ENCODE results near the gene TCTN1. TPM values are rescaled to one million over a fixed set of nuclear protein-coding genes. Genes with fewer than 3 reads are reported as not detected.

Gene TCTN1
- total RNA-seq, 1 experiment from 2014 or later, result 11.1 TPM

GRCh38 chr12:110566993-110567392 is 46.9 kb upstream of the TCTN1 start:
- H3K14ac ChIP-seq (ENCODE audit: insufficient read depth, low read length), result no peak overlapping the region
- H2BK15ac ChIP-seq (ENCODE audit: low read depth, low read length), result no peak overlapping the region
- no peak overlapping the region for H3K4me2 ChIP-seq (ENCODE audit: insufficient read depth, insufficient read length, low read length)
- H2BK120ac ChIP-seq (ENCODE audit: low read depth, low read length, poor library complexity, severe bottlenecking), result no peak overlapping the region
- Mint-ChIP-seq H3K27ac (no peak overlapping the region; a peak in 2 of 7 replicates), H3K4me1 (peaks cover 4 to 11% of the 10 kb centered on the region in 2 experiments), H3K4me3 (no peak overlapping the region), H3K36me3 (ENCODE audit: insufficient read depth in 1 of 3, low read depth in 3 of 3) (peaks cover 15 to 22% (median 19%) of the 10 kb centered on the region in 3 experiments), H3K9me3 (peaks cover 20 to 25% of the 10 kb centered on the region in 2 experiments), H3K27me3 (ENCODE audit: low read depth) (no peaks in the 10 kb centered on the region)
- no peak overlapping the region for H2AFZ ChIP-seq (ENCODE audit: low read length)
- no peak overlapping the region for H4K91ac ChIP-seq (ENCODE audit: insufficient read length, low read depth, low read length)
- no peak overlapping the region for H3K27ac ChIP-seq (ENCODE audit: insufficient read length, low read depth, low read length)
- H3K23ac ChIP-seq (ENCODE audit: insufficient read length, low read depth, low read length), result no peak overlapping the region
- H4K8ac ChIP-seq (replicated peaks; ENCODE audit: insufficient read length, low read depth, low read length), result no peak overlapping the region
- H4K5ac ChIP-seq (ENCODE audit: insufficient read length, low read depth, low read length), result no peak overlapping the region
- no peak overlapping the region for H3K18ac ChIP-seq (ENCODE audit: insufficient read length, low read depth, low read length)
- no peaks in the 10 kb centered on the region for H3K27me3 ChIP-seq (ENCODE audit: insufficient read depth, low read length)
- no CpG with 5 or more reads among the region's 5 CpGs for WGBS (ENCODE audit: extremely low coverage, insufficient read length, low lambda C conversion rate)
- TF ChIP-seq CTCF (conservative IDR thresholded peaks at IDR 0.05), result no peak
- H3K79me1 ChIP-seq (ENCODE audit: insufficient read depth, low read depth, low read length, poor library complexity, severe bottlenecking), result peaks cover 2% of the 10 kb centered on the region
- H3K79me2 ChIP-seq (ENCODE audit: insufficient read depth, low read length), result peaks cover 6% of the 10 kb centered on the region; the same call in 1 of the 2 replicates
- H3T11ph ChIP-seq (ENCODE audit: low read length), result no peak overlapping the region
- no peak overlapping the region for H2BK20ac ChIP-seq (ENCODE audit: low read depth, low read length, poor library complexity, severe bottlenecking)
- H3K4ac ChIP-seq (ENCODE audit: low read depth, low read length), result no peak overlapping the region
- no peaks in the 10 kb centered on the region for H3K23me2 ChIP-seq (ENCODE audit: insufficient read length, low read depth, low read length, poor library complexity, severe bottlenecking)
- H3K56ac ChIP-seq (ENCODE audit: insufficient read length, low read depth, low read length), result no peak overlapping the region
- H4K20me1 ChIP-seq (ENCODE audit: control insufficient read depth, insufficient read depth, insufficient read length), result no peaks in the 10 kb centered on the region
- peaks cover 4% of the 10 kb centered on the region for H3K9me3 ChIP-seq (ENCODE audit: control insufficient read depth, low read depth, low read length)
- no peak for DNase-seq
- H3K4me1 ChIP-seq (ENCODE audit: insufficient read depth, low read length), result no peaks in the 10 kb centered on the region
- H2AK5ac ChIP-seq (ENCODE audit: insufficient read length, low read length), result no peak overlapping the region
- no peak overlapping the region for H2BK12ac ChIP-seq (ENCODE audit: insufficient read length, low read depth, low read length)
- no peak overlapping the region for H3K9ac ChIP-seq (ENCODE audit: extremely low read depth, insufficient read length, low read length)
- no peak overlapping the region for H2BK5ac ChIP-seq (ENCODE audit: insufficient read length, low read length)

Measured in H9 (cell line).